WTC11 (cell line): Measurements from ENCODE around the gene CALCA. TPM values are rescaled to one million over a fixed set of nuclear protein-coding genes. Genes with fewer than 3 reads are reported as not detected.

Experiments used
- ATAC-seq: fragments of 200-7000 bp; cut with Tn5 transposase; 2 replicates; pipeline ENCODE4 v1.10.0; 2021; ENCODE audit warnings: mild to moderate bottlenecking, moderate library complexity
- CTCF ChIA-PET: fragments of 300-600 bp; sonication (Branson Sonifier 250); formaldehyde crosslinking; loops from one replicate; lab custom pipeline; 2021; ENCODE audit warnings: antibody characterized with exemption; lab: Charles Lee
- POLR2A ChIA-PET: fragments of 350-600 bp; sonication (Branson Sonifier 250); formaldehyde crosslinking; loops from one replicate; lab custom pipeline; 2021; ENCODE audit warnings: antibody characterized with exemption; lab: Charles Lee
- DNase-seq: peaks from one replicate; pipeline ENCODE4 v3.0.0; 2021; ENCODE audit warnings: low spot score
- H3K27ac Mint-ChIP-seq: 2 replicates; pipeline ENCODE4 v1.8.0; 2021; ENCODE audit warnings: mixed read lengths
- H3K27me3 Mint-ChIP-seq: 2 replicates; pipeline ENCODE4 v1.8.0; 2021; ENCODE audit warnings: low read depth, mild to moderate bottlenecking, moderate library complexity, mixed read lengths
- H3K36me3 Mint-ChIP-seq: 2 replicates; pipeline ENCODE4 v1.8.0; 2021; ENCODE audit warnings: mixed read lengths
- H3K4me1 Mint-ChIP-seq: 2 replicates; pipeline ENCODE4 v1.8.0; 2022; ENCODE audit warnings: mixed read lengths
- H3K4me3 Mint-ChIP-seq: 2 replicates; pipeline ENCODE4 v1.8.0; 2021; ENCODE audit warnings: mild to moderate bottlenecking, moderate library complexity, mixed read lengths
- H3K9me3 Mint-ChIP-seq: 2 replicates; pipeline ENCODE4 v1.8.0; 2021; ENCODE audit warnings: mixed read lengths
- CREB1 ChIP-seq: sonication (generic); formaldehyde crosslinking; IDR thresholded peaks from 2 replicates; pipeline ENCODE4 v1.8.0; 2023; ENCODE audit warnings: mild to moderate bottlenecking, missing genetic modification reagents
- FOXJ3 ChIP-seq: sonication (generic); formaldehyde crosslinking; IDR thresholded peaks from 2 replicates; pipeline ENCODE4 v1.9.0; 2021; ENCODE audit warnings: missing genetic modification reagents, mild to moderate bottlenecking, borderline replicate concordance
- GABPB1 ChIP-seq: sonication (generic); formaldehyde crosslinking; IDR thresholded peaks from 2 replicates; pipeline ENCODE4 v1.8.1; 2023; ENCODE audit warnings: mild to moderate bottlenecking, missing genetic modification reagents
- GTF2I ChIP-seq: fragments of 250-450 bp; sonication (Bioruptor Pico); conservative IDR thresholded peaks from 2 replicates; pipeline ENCODE4 v1.4.0; 2021; ENCODE audit warnings: mild to moderate bottlenecking
- JAZF1 ChIP-seq: fragments of 250-450 bp; sonication (Bioruptor Pico); IDR thresholded peaks from 2 replicates; pipeline ENCODE4 v1.9.0; 2021; ENCODE audit warnings: moderate library complexity, mild to moderate bottlenecking, inconsistent platforms
- JUN ChIP-seq: sonication (generic); formaldehyde crosslinking; IDR thresholded peaks from 2 replicates; pipeline ENCODE4 v1.8.0; 2023; ENCODE audit warnings: mild to moderate bottlenecking, missing genetic modification reagents
- KAT7 ChIP-seq: sonication (generic); formaldehyde crosslinking; IDR thresholded peaks from 2 replicates; pipeline ENCODE4 v1.8.1; 2023; ENCODE audit warnings: missing genetic modification reagents, mild to moderate bottlenecking, borderline replicate concordance
- MXD4 ChIP-seq: fragments of 250-450 bp; sonication (Bioruptor Pico); IDR thresholded peaks from 2 replicates; pipeline ENCODE4 v1.8.0; 2021; ENCODE audit warnings: mild to moderate bottlenecking, moderate library complexity, borderline replicate concordance
- MYBL2 ChIP-seq: sonication (generic); formaldehyde crosslinking; IDR thresholded peaks from 2 replicates; pipeline ENCODE4 v1.8.1; 2023; ENCODE audit warnings: mild to moderate bottlenecking, moderate library complexity, missing genetic modification reagents
- NFATC4 ChIP-seq: fragments of 250-450 bp; sonication (Bioruptor Pico); IDR thresholded peaks from 2 replicates; pipeline ENCODE4 v1.9.0; 2021; ENCODE audit warnings: mild to moderate bottlenecking
- NR2C2 ChIP-seq: sonication (generic); formaldehyde crosslinking; IDR thresholded peaks from 2 replicates; pipeline ENCODE4 v1.8.0; 2022; ENCODE audit warnings: mild to moderate bottlenecking, missing genetic modification reagents
- NR3C1 ChIP-seq: sonication (generic); formaldehyde crosslinking; conservative IDR thresholded peaks from 2 replicates; pipeline ENCODE4 v1.8.1; 2023; ENCODE audit warnings: low read depth, mild to moderate bottlenecking, missing genetic modification reagents
- OVOL2 ChIP-seq: fragments of 250-450 bp; sonication (Bioruptor Pico); IDR thresholded peaks from 2 replicates; pipeline ENCODE4 v1.9.0; 2021; ENCODE audit warnings: mild to moderate bottlenecking, borderline replicate concordance
- RELA ChIP-seq: sonication (generic); formaldehyde crosslinking; IDR thresholded peaks from 2 replicates; pipeline ENCODE4 v1.8.1; 2022; ENCODE audit warnings: missing genetic modification reagents, mild to moderate bottlenecking, borderline replicate concordance
- RORB ChIP-seq: fragments of 250-450 bp; sonication (Bioruptor Pico); IDR thresholded peaks from 2 replicates; pipeline ENCODE4 v1.9.0; 2021; ENCODE audit warnings: mild to moderate bottlenecking
- TEAD4 ChIP-seq: sonication (generic); formaldehyde crosslinking; IDR thresholded peaks from 2 replicates; pipeline ENCODE4 v1.8.0; 2022; ENCODE audit warnings: mild to moderate bottlenecking, missing genetic modification reagents
- ZBTB21 ChIP-seq: sonication (generic); formaldehyde crosslinking; IDR thresholded peaks from 2 replicates; pipeline ENCODE4 v1.8.1; 2023; ENCODE audit warnings: mild to moderate bottlenecking, missing genetic modification reagents, borderline replicate concordance
- ZNF232 ChIP-seq: sonication (generic); formaldehyde crosslinking; IDR thresholded peaks from 2 replicates; pipeline ENCODE4 v1.8.0; 2022; ENCODE audit warnings: mild to moderate bottlenecking, missing genetic modification reagents
- ZNF317 ChIP-seq: sonication (generic); formaldehyde crosslinking; IDR thresholded peaks from 2 replicates; pipeline ENCODE4 v1.8.1; 2023; ENCODE audit warnings: low read depth, mild to moderate bottlenecking, moderate library complexity, missing genetic modification reagents, borderline replicate concordance
- ZNF423 ChIP-seq: fragments of 250-450 bp; sonication (Bioruptor Pico); IDR thresholded peaks from 2 replicates; pipeline ENCODE4 v2.1.2; 2022; ENCODE audit warnings: mild to moderate bottlenecking, moderate library complexity
- total RNA-seq: library from RNA; stranded (reverse); gene quantifications from 3 replicates; pipeline ENCODE4 v1.2.3, GENCODE V29; 2021
- TF ChIP-seq, protein P1 (sequence below): sonication (generic); formaldehyde crosslinking; IDR thresholded peaks from 2 replicates; pipeline ENCODE4 v1.8.1; 2023; ENCODE audit warnings: mild to moderate bottlenecking, missing genetic modification reagents
- TF ChIP-seq, protein P2 (sequence below): sonication (generic); formaldehyde crosslinking; IDR thresholded peaks from 2 replicates; pipeline ENCODE4 v1.8.0; 2023; ENCODE audit warnings: missing genetic modification reagents, mild to moderate bottlenecking, borderline replicate concordance
- TF ChIP-seq, protein P3 (sequence below): sonication (generic); formaldehyde crosslinking; IDR thresholded peaks from 2 replicates; pipeline ENCODE4 v1.8.0; 2022; ENCODE audit warnings: mild to moderate bottlenecking, missing genetic modification reagents
- TF ChIP-seq, protein P4 (sequence below): fragments of 250-450 bp; sonication (Bioruptor Pico); IDR thresholded peaks from 2 replicates; pipeline ENCODE4 v1.9.0; 2021; ENCODE audit warnings: mild to moderate bottlenecking
- TF ChIP-seq, protein P5 (sequence below): sonication (generic); formaldehyde crosslinking; conservative IDR thresholded peaks from 2 replicates; pipeline ENCODE4 v1.8.1; 2023; ENCODE audit warnings: mild to moderate bottlenecking, low read depth, missing genetic modification reagents, moderate library complexity

CALCA gene
- total RNA-seq, 1 experiment from 2014 or later, result 0.42 TPM

DNA sequence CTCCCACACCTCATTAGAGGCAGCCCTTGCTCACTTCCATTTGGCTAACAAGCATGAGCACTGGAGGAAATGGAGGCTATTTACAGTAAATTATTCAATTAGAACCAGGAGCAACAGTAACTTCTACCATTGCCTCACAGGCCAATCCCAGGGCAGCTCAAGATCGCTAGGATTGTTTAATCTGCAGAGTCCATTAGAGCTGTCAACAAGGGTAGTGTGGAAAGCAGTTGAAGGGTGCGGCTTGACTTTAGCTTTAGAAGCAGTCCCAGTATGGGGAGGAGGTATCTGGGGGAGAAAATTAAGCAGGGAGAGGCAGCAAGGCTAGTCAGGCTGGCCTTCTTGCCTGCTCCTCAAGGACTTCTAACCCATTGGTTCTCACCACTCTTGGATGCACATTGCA lies 41.8 kb downstream of the CALCA start:
- Mint-ChIP-seq H3K27ac (no peak overlapping the region), H3K36me3 (peaks cover 5% of the 10 kb centered on the region), H3K4me1 (no peaks in the 10 kb centered on the region), H3K27me3 (no peaks in the 10 kb centered on the region; the same call in 1 of the 2 replicates), H3K4me3 (no peak overlapping the region), H3K9me3 (peaks cover 40% of the 10 kb centered on the region)
- ChIA-PET CTCF (interaction anchor here (0.7 to 1.4 kb wide), 3 partner anchors 22 to 24 kb away, joined by 3 read pairs; no protein-coding TSS in a partner anchor), POLR2A (no interaction called here)
- ATAC-seq (no peak), DNase-seq (no peak)
- TF ChIP-seq NR2C2 (no peak), NR3C1 (no peak), CREB1 (CRISPR knock-in tag) (no peak), GTF2I (CRISPR knock-in tag) (no peak), GABPB1 (no peak), RORB (CRISPR knock-in tag) (no peak), JUN (CRISPR knock-in tag) (no peak), RELA (CRISPR knock-in tag) (no peak), MXD4 (no peak), ZNF232 (CRISPR knock-in tag) (no peak)
- TF ChIP-seq, protein P1, sequence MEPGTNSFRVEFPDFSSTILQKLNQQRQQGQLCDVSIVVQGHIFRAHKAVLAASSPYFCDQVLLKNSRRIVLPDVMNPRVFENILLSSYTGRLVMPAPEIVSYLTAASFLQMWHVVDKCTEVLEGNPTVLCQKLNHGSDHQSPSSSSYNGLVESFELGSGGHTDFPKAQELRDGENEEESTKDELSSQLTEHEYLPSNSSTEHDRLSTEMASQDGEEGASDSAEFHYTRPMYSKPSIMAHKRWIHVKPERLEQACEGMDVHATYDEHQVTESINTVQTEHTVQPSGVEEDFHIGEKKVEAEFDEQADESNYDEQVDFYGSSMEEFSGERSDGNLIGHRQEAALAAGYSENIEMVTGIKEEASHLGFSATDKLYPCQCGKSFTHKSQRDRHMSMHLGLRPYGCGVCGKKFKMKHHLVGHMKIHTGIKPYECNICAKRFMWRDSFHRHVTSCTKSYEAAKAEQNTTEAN (CRISPR knock-in tag), result no peak
- TF ChIP-seq, protein P2, sequence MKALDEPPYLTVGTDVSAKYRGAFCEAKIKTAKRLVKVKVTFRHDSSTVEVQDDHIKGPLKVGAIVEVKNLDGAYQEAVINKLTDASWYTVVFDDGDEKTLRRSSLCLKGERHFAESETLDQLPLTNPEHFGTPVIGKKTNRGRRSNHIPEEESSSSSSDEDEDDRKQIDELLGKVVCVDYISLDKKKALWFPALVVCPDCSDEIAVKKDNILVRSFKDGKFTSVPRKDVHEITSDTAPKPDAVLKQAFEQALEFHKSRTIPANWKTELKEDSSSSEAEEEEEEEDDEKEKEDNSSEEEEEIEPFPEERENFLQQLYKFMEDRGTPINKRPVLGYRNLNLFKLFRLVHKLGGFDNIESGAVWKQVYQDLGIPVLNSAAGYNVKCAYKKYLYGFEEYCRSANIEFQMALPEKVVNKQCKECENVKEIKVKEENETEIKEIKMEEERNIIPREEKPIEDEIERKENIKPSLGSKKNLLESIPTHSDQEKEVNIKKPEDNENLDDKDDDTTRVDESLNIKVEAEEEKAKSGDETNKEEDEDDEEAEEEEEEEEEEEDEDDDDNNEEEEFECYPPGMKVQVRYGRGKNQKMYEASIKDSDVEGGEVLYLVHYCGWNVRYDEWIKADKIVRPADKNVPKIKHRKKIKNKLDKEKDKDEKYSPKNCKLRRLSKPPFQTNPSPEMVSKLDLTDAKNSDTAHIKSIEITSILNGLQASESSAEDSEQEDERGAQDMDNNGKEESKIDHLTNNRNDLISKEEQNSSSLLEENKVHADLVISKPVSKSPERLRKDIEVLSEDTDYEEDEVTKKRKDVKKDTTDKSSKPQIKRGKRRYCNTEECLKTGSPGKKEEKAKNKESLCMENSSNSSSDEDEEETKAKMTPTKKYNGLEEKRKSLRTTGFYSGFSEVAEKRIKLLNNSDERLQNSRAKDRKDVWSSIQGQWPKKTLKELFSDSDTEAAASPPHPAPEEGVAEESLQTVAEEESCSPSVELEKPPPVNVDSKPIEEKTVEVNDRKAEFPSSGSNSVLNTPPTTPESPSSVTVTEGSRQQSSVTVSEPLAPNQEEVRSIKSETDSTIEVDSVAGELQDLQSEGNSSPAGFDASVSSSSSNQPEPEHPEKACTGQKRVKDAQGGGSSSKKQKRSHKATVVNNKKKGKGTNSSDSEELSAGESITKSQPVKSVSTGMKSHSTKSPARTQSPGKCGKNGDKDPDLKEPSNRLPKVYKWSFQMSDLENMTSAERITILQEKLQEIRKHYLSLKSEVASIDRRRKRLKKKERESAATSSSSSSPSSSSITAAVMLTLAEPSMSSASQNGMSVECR, result no peak

DNA sequence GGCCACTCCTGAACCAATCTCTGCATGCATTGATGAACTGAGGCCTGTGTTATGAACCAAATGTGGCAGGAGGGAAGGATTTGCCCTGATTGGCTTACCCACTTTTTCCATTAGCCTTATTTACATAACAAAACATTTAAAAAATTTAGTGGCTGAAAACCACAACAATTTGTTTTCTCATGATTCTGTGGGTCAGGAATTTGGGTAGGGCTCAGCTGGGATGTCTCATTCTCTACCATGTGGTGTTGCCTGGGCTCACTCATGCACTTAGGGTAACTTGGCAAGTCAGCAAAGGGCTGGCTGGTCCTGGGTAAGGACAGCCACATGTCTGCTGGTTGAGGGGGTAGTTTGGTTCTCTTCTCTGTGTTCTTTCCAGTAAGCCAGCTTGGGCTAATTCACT lies 45.0 kb downstream of the CALCA start:
- no peak for TF ChIP-seq OVOL2
- no peak for TF ChIP-seq NFATC4
- no peak for TF ChIP-seq TEAD4 (CRISPR knock-in tag)
- TF ChIP-seq FOXJ3 (CRISPR knock-in tag), result no peak
- TF ChIP-seq, protein P3, sequence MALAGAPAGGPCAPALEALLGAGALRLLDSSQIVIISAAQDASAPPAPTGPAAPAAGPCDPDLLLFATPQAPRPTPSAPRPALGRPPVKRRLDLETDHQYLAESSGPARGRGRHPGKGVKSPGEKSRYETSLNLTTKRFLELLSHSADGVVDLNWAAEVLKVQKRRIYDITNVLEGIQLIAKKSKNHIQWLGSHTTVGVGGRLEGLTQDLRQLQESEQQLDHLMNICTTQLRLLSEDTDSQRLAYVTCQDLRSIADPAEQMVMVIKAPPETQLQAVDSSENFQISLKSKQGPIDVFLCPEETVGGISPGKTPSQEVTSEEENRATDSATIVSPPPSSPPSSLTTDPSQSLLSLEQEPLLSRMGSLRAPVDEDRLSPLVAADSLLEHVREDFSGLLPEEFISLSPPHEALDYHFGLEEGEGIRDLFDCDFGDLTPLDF (CRISPR knock-in tag), result no peak
- no peak for TF ChIP-seq KAT7 (CRISPR knock-in tag)
- no peak for TF ChIP-seq ZNF232 (CRISPR knock-in tag)
- TF ChIP-seq, all 79 proteins: peak for 0
- no peaks in the 10 kb centered on the region; the same call in 1 of the 2 replicates for H3K27me3 Mint-ChIP-seq
- no peak for DNase-seq
- no peak overlapping the region for H3K4me3 Mint-ChIP-seq
- no peak overlapping the region for H3K27ac Mint-ChIP-seq
- H3K9me3 Mint-ChIP-seq, result peaks cover 20% of the 10 kb centered on the region
- peaks cover 2% of the 10 kb centered on the region; the same call in 1 of the 2 replicates for H3K36me3 Mint-ChIP-seq
- ChIA-PET CTCF (interaction anchor here (0.5 kb wide), 1 partner anchor 21 kb away, joined by 3 read pairs; no protein-coding TSS in a partner anchor), POLR2A (no interaction called here)
- H3K4me1 Mint-ChIP-seq, result no peaks in the 10 kb centered on the region
- ATAC-seq, result no peak

DNA sequence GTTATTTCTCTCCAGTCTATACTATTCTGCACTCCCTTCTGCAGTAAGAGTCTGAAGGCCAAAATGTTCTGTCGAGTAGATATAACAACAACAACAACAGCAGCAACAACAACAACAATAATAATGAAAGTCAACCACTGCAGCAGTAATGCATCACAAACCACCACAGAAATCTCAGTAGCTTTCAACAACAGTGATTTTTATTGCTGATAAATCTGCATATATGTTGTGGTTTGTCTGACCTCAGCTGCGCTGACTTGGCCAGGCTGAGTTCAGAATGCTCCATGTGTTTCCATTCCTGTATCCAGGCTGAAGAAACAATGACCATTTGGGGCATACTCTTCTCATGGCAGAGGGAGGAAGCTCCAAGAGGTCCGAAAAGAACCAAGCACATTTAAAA lies 47.8 kb downstream of the CALCA start:
- Mint-ChIP-seq H3K27me3 (no peaks in the 10 kb centered on the region; the same call in 1 of the 2 replicates), H3K27ac (no peak overlapping the region), H3K4me1 (no peaks in the 10 kb centered on the region), H3K36me3 (peaks cover 2% of the 10 kb centered on the region; the same call in 1 of the 2 replicates), H3K4me3 (no peak overlapping the region), H3K9me3 (peaks cover 17% of the 10 kb centered on the region)
- DNase-seq (no peak), ATAC-seq (no peak)
- ChIA-PET POLR2A (no interaction called here), CTCF (interaction anchor here (2.0 to 8.0 kb wide), 2 partner anchors 17 to 50 kb away, joined by 7 to 74 read pairs; no protein-coding TSS in a partner anchor)
- TF ChIP-seq ZBTB21 (CRISPR knock-in tag) (no peak), ZNF317 (CRISPR knock-in tag) (no peak), ZNF423 (no peak), JAZF1 (no peak), MYBL2 (CRISPR knock-in tag) (no peak), FOXJ3 (CRISPR knock-in tag) (no peak)
- TF ChIP-seq, protein P4, sequence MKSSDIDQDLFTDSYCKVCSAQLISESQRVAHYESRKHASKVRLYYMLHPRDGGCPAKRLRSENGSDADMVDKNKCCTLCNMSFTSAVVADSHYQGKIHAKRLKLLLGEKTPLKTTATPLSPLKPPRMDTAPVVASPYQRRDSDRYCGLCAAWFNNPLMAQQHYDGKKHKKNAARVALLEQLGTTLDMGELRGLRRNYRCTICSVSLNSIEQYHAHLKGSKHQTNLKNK (CRISPR knock-in tag), result no peak
- TF ChIP-seq, protein P5, sequence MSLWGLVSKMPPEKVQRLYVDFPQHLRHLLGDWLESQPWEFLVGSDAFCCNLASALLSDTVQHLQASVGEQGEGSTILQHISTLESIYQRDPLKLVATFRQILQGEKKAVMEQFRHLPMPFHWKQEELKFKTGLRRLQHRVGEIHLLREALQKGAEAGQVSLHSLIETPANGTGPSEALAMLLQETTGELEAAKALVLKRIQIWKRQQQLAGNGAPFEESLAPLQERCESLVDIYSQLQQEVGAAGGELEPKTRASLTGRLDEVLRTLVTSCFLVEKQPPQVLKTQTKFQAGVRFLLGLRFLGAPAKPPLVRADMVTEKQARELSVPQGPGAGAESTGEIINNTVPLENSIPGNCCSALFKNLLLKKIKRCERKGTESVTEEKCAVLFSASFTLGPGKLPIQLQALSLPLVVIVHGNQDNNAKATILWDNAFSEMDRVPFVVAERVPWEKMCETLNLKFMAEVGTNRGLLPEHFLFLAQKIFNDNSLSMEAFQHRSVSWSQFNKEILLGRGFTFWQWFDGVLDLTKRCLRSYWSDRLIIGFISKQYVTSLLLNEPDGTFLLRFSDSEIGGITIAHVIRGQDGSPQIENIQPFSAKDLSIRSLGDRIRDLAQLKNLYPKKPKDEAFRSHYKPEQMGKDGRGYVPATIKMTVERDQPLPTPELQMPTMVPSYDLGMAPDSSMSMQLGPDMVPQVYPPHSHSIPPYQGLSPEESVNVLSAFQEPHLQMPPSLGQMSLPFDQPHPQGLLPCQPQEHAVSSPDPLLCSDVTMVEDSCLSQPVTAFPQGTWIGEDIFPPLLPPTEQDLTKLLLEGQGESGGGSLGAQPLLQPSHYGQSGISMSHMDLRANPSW (CRISPR knock-in tag), result no peak
